Measurements from ENCODE around the gene RAB10. TPM values are rescaled to one million over a fixed set of nuclear protein-coding genes. Genes with fewer than 3 reads are reported as not detected.

RAB10 gene
- total and polyA plus RNA-seq, 2 of the 13 experiments (the other 11 are each of a cell fraction or from before 2014, with no cell fraction given) = 48.2 to 120 TPM

DNA sequence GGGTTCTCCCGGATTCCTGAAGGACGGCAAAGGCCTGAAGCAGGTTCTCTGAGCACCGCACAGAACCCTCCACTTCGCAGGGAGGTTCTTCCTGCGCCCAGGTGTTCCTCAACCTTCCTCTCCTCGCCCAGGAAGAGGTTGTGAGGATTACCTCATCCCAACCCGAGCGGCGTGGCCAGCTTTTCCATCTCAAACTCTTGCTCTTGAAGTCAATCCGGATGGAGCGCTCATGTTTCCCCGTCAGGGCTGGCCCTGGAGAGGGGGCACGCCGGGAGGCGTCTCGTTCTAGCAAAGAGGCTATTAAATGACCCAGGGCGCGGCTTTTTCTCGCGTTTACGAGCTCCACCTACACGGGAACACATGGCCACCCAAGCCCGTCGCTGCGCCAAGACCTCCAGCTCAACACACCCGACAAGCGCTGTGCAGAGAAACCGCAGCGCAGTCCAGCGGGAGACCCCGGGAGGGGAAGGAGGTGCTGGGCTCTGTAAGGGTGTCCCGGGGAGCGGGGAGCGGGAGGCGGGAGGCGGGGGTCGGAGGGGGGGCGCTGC is 540 bp upstream of the RAB10 start (continued):
- TF ChIP-seq ZNF660 (CRISPR knock-in tag; IDR thresholded peaks at IDR 0.05; ENCODE audit: borderline replicate concordance, low read depth) (no peak), ZNF703 (CRISPR knock-in tag; IDR thresholded peaks at IDR 0.05; ENCODE audit: borderline replicate concordance) (no peak), SOX13 (IDR thresholded peaks at IDR 0.05) (no peak), SOX13 (CRISPR knock-in tag; conservative IDR thresholded peaks at IDR 0.05 in 1 of 2, IDR thresholded peaks at IDR 0.05 in 1 of 2) (no peak), ZSCAN25 (CRISPR knock-in tag; IDR thresholded peaks at IDR 0.05) (no peak; the same call in 1 of the 2 replicates), ZNF614 (CRISPR knock-in tag; IDR thresholded peaks at IDR 0.05; ENCODE audit: borderline replicate concordance) (no peak; the same call in 1 of the 2 replicates), RNF2 (conservative IDR thresholded peaks at IDR 0.05; ENCODE audit: low read depth) (peak; percentile 86), ATF1 (CRISPR knock-in tag; IDR thresholded peaks at IDR 0.05) (no peak), PLRG1 (conservative IDR thresholded peaks at IDR 0.05) (no peak), MIER2 (CRISPR knock-in tag; IDR thresholded peaks at IDR 0.05) (no peak), FOXA1 (IDR thresholded peaks at IDR 0.05) (no peak), FOXA1 (CRISPR knock-in tag; IDR thresholded peaks at IDR 0.05) (no peak), TRIM24 (CRISPR knock-in tag; IDR thresholded peaks at IDR 0.05) (no peak), EEA1 (CRISPR knock-in tag; IDR thresholded peaks at IDR 0.05; ENCODE audit: borderline replicate concordance) (no peak; the same call in 1 of the 2 replicates), ZNF329 (CRISPR knock-in tag; IDR thresholded peaks at IDR 0.05; ENCODE audit: low read depth) (no peak), FOXP1 (IDR thresholded peaks at IDR 0.05) (no peak), FOXP1 (CRISPR knock-in tag; IDR thresholded peaks at IDR 0.05) (no peak), ZNF546 (CRISPR knock-in tag; conservative IDR thresholded peaks at IDR 0.05) (no peak), ZNF263 (CRISPR knock-in tag; IDR thresholded peaks at IDR 0.05) (no peak), ZNF574 (CRISPR knock-in tag; IDR thresholded peaks at IDR 0.05) (no peak; the same call in 1 of the 2 replicates), FOXO4 (CRISPR knock-in tag; conservative IDR thresholded peaks at IDR 0.05) (no peak), MEIS1 (CRISPR knock-in tag; IDR thresholded peaks at IDR 0.05; ENCODE audit: borderline replicate concordance) (no peak), ZNF224 (CRISPR knock-in tag; IDR thresholded peaks at IDR 0.05) (no peak), ARID2 (CRISPR knock-in tag; IDR thresholded peaks at IDR 0.05; ENCODE audit: borderline replicate concordance) (0 out of 2 replicates have a peak, but pooled peaks have one; percentile 4), SMC3 (IDR thresholded peaks at IDR 0.05; ENCODE audit: low read length) (no peak), ZBTB1 (CRISPR knock-in tag; IDR thresholded peaks at IDR 0.05; ENCODE audit: borderline replicate concordance) (no peak), RXRB (CRISPR knock-in tag; IDR thresholded peaks at IDR 0.05; ENCODE audit: borderline replicate concordance) (no peak), GLI4 (CRISPR knock-in tag; IDR thresholded peaks at IDR 0.05; ENCODE audit: borderline replicate concordance) (no peak), CCAR2 (optimal IDR thresholded peaks at IDR 0.05; ENCODE audit: low read depth, low read length) (no peak)
- TF ChIP-seq, protein P1, sequence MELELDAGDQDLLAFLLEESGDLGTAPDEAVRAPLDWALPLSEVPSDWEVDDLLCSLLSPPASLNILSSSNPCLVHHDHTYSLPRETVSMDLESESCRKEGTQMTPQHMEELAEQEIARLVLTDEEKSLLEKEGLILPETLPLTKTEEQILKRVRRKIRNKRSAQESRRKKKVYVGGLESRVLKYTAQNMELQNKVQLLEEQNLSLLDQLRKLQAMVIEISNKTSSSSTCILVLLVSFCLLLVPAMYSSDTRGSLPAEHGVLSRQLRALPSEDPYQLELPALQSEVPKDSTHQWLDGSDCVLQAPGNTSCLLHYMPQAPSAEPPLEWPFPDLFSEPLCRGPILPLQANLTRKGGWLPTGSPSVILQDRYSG (CRISPR knock-in tag; IDR thresholded peaks at IDR 0.05) = no peak

Measured in HepG2 (cell line).